HG03159 (cell line): ENCODE results near the gene SYT17.
A peak's percentile ranks its signal among the peaks of the same experiment; 100 is the strongest.

ENCODE experiments used
- ATAC-seq: cut with Tn5 transposase; IDR thresholded peaks from one replicate; pipeline ENCODE4 v1.9.1; 2021; ENCODE audit warnings: mild to moderate bottlenecking, moderate library complexity; ENCODE audit not compliant: unreplicated experiment

Gene SYT17, protein sequence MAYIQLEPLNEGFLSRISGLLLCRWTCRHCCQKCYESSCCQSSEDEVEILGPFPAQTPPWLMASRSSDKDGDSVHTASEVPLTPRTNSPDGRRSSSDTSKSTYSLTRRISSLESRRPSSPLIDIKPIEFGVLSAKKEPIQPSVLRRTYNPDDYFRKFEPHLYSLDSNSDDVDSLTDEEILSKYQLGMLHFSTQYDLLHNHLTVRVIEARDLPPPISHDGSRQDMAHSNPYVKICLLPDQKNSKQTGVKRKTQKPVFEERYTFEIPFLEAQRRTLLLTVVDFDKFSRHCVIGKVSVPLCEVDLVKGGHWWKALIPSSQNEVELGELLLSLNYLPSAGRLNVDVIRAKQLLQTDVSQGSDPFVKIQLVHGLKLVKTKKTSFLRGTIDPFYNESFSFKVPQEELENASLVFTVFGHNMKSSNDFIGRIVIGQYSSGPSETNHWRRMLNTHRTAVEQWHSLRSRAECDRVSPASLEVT

DNA sequence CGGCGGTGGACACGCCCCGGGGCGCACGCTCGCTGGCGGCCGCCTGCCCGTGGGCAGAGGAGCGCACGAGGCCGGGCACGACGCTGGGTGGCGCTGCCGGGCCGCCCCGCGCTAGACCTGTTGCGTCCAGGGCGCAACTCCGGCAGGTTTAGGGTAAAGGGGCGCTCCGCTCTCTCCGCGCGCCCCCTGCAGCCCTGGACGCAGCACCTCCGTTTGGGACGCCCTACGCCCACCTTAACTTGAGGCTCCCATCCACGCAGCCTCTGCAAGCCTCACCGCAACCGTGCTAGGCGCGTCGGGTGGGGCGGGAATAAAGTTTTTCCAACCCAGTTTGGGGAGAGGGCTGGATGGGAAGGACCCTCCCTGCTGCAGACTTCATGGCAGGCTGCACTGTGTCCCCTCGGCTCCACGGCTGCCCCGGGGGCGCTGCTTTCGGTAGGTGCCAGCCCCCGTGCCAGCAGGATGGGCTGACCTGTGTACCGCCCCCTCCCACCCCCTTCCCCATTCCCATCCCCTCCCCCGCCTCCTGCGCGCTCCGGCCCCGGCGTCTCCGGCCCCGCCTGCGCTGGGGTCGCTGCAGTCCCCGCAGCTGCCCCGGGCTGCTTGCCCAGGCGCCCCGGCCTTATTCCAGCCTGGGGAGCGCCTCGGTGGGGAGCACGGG lies at the start of gene SYT17:
SYT17 (plus strand) TSS at position 531 of the 661 bp plus-strand sequence. CDS start 407 bp downstream, outside the sequence.
- peak; percentile 72 for ATAC-seq

DNA sequence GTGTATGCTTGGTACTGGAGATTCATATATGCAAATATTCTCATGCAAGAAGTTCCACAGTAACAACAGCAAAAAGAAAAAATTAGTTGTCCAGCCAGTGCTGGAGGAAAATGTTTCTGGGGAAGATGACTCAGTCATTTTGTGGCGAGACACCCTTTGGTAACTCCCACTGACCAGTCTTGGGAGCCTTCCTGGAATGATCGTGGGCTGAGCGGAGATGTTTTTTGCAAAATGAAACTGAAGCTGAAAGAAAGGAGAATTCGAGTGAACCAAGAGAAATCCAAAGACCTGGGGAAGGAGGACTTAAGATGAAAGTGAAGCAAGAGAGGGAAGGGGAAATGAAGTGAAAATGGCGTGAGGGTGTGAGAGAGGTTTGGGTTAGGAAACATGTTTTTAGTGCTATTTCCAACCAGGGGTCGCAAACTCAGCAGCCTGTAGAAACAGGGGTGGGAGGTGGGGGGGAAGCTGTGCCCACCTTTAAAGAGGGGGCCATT lies 49.1 kb upstream of the SYT17 start:
- no peak for ATAC-seq

DNA sequence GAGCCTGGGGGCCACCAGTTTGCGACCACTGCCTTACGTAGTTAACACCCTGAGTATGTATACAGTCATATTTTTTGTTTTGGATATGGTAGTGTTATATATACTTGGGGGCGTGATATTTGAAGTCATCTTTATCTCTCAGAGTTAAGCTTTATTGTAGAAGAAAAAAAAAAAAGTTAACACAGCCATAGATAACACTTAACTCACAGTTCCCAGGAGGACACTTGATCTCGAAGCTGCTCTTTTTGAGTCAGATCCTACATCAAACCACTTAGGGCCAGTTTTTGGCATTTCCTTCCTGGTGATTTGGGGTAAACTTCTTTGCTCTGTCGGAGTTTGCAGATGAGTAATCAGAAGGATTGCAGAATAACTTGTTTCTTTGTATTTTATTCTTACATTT lies 48.5 kb upstream of the SYT17 start:
- no peak for ATAC-seq

DNA sequence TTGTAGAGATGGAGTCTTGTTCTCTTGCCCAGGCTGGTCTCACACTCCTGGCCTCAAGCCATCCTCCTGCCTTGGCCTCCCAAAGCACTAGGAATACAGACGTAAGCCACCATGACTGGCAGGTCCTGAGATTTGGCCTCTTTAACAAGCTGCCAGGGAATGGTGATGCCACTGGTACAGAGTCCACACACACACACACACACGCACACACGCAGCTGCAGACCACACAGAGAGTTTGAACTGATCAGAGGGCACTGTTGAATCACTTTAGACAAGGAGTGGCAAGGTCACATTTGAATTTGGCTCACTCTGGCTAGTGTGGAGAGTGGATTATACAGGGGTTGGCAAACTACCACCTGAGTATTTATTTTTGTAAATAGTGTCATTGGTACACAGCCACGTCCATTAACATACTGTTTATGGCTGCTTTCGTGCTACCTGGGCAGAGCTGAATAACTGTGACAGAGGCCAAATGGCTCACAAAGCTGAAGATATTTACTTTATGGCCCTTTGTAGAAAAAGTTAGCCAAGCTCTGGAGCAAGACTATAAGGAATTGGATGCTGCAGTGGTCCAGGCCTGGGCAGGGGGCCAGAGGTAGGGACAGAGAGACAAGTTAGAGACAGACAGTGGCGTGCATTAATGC lies 44.4 kb upstream of the SYT17 start:
- no peak for ATAC-seq

DNA sequence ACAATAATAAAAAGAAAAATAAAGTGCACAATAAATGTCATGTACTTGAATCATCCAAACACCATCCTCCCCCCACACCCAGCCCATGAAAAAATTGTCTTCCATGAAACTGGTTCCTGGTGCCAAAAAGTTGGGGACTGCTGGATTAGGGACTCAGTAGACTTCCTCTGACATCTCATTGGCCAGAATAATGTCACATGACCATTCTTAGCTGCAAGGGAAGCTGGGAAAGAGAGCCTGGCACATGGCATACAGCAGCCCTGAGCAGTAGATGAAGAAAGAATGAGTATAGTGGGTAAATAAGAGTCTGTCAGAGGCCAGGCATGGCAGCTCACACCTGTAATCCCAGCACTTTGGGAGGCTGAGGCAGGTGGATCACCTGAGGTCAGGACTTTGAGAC lies 41.7 kb upstream of the SYT17 start:
- no peak for ATAC-seq

DNA sequence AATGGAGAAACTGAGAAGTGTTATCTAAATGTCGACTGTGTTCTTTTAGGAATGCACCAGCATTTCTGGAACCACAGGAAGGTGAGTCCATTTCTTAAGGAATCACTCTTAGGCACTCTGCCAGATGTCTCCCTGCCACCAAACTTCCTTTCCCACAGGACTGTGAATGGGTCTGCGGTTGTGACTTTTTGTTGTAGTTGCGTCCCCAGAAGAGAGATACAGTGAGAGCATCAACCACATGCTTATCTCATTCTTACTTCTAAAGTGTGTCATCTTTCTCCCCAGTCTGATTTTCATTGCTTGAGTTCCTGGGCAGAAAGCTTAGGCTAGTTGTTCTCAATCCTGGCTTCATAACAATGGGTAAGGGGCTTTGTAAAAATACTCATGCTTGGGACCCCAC lies 40.8 kb upstream of the SYT17 start:
- ATAC-seq: peak; percentile 26

DNA sequence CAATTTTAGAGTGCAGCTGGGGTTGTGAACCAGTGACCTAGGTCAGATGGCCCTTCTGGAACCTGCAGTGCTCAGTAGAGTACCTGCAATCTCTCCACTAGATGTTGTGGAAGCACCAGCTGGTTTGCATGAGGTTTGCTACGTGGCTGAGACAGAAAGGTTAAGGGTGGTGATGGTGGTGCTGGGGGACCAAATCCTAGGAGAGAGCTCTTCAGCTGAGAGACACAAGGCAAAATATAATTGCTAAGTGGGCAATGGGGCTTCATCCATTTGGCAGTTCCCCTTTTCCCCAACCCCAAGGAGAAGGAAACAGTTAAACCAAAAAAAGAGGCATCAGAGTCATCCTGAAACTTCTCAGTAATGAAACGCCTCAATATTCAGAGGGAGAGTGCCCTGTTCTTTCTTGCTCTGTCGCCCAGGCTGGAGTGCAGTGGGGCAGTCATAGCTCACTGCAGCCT lies 40.3 kb upstream of the SYT17 start:
- peak; percentile 60 for ATAC-seq

DNA sequence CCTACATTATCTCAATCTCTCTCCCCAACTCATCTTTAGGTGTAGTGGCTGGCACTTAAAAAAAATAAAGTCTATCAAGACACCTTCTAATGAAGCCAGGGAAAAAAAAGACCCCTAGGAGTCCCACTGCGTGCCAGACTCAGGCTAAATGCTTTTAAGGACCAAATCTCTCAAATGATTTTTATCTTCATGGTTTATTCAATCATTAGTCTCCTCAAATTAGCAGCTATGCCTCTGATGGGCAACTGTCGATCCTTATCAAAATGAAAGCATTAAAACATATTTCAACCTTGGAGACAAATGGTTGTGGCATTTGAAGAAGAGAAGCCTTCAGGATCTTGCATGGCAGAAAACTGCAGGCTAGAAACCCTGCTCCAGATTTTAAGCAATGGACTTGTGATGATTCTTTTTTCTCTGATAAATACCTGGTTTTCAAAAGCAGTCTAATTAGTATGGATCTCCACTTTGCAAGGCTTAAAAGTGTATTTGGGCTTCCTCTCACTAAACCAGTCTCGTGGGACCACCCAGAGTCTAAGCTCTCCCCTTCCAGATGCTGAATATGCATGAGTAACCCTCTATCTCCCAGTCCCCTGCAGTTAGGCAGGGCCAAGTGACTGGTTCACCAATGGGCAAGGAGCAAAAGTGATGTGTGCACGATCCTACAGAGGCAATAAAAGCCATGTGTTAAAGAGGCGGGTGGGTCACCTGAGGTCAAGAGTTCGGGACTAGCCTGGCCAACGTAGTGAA lies 39.4 kb upstream of the SYT17 start:
- ATAC-seq: no peak

DNA sequence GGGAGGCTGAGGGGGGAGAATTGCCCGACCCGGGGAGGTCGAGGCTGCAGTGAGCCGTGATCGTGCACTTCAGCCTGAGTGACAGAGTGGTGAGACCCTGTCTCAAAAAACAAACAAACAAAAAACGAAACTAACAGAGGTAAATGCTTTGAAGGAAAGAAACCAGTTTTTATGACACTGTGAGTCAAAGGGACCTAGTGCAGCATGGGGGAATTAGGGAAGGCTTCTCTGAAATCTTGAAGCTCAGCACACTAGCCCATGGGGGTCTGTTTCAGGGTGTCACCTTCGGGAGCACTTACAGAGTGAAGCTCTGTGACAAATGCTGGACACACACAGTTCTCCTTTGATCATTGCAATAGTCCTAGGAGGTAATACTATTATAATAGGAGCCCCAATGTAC lies 37.7 kb upstream of the SYT17 start:
- ATAC-seq: no peak

DNA sequence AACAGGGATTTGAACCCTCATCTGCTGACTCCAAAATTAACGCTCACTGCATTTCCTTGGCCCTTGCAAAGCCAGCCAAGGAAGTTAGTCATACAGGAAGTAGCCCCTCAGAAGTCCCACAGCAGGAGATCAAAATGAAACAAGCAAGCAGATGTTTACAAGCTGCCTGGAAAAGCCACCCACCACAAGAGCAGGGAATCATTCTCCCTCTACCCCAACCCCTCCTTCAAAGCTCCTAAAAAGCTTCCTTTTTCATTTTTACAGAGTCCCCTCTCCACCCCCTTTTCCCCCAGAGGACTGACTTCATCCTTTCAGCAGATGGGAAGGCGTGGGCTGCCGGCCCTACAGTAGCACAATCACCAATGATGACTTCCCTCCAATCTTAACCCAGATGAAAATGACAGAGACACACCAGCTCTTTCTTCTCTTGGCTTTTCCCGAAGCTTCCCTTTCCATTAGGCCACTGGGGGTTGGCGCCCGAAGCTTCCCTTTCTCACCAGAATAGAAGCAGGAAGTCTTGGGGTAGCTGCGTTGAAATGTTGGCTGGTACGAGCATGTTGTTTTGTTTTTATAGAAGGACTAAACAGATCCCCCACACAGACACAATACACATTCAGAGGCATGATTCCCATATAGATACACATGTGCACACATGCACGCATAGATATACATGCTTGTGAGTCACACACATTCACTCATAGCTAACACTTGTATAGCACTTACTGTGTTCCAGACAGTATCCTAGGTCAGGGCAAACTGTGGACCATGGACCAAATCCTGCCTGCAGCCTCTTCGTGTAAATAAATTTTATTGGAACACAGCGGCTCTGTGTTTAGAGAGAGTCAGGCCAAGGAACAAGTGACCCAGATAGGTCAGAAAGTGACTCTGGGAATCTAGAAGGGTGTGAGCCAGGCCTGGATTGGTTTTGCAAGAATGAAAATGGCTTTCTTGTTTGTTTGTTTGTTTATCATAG lies 36.9 kb upstream of the SYT17 start:
- ATAC-seq: no peak

DNA sequence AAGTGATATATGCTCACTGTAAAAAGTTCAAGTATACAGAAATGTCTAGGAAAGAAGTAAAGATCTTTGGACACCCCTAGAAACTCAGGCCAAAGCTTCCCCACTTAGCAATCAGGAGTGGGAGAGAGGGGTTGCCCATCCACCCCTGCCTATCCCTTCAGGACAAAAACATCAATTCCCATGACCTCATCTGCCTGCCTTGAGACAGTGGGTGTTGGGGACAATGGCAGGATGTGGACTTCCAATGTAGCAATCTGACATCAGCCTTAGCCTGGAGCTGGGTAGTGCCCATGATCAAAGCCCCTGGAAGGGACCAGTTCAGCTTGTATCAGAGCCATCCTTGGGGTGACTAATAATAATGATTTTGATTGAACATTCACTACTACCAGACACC lies 36.2 kb upstream of the SYT17 start:
- ATAC-seq: no peak

DNA sequence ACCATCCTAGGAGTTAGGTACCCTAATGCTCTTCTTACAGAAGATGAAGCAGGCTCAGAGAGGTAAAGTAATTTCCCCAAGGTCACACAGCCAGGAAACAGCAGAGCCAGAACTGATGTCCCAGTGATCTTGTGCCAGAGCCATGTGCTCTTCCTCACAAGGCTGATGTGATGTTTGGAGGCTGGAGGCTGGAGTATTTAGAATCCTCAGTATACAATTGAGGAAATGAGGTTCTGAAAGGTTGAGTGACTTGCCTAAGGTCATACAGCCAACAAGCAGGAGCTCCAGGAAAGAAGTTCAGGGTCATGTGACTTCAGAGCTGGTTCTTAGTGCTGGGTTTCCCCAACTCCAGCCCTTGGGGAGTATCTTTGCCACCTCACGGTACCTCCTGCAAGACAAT lies 35.8 kb upstream of the SYT17 start:
- no peak for ATAC-seq

DNA sequence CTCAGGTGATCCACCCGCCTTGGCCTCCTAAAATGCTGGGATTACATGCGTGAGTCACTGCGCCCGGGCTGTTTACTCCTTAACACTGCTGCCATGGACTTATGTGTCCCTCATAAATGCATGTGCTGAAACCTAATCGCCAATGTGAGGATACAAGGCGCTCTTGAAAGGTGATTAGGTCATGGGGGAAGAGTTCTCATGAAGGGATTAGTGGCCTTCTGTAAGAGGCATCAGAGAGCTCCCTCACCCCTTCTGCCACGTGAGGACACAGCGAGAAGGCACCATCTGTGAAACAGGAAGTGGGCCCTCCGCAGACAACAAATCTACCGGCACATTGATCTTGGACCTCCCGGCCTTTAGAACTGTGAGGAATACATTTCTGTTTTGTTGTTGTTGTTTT lies 35.1 kb upstream of the SYT17 start:
- no peak for ATAC-seq

DNA sequence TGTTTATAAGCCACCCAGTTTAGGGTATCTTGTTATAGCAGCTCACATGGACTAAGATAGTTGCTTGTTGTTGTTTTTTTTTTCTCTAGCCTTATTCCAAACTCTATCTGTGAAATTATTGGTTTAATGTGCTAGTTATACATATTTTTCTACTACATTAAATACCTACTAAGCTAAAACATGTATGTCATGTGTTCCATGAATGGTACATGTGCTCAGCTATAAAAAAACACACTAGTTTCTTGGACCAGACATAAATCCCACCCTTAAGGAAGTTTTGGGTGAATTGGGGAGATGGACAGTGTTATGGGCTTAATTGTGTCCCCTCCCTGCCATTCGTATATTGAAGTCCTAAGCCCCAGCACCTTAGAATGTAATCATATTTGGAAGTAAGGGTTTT lies 34.4 kb upstream of the SYT17 start:
- no peak for ATAC-seq

DNA sequence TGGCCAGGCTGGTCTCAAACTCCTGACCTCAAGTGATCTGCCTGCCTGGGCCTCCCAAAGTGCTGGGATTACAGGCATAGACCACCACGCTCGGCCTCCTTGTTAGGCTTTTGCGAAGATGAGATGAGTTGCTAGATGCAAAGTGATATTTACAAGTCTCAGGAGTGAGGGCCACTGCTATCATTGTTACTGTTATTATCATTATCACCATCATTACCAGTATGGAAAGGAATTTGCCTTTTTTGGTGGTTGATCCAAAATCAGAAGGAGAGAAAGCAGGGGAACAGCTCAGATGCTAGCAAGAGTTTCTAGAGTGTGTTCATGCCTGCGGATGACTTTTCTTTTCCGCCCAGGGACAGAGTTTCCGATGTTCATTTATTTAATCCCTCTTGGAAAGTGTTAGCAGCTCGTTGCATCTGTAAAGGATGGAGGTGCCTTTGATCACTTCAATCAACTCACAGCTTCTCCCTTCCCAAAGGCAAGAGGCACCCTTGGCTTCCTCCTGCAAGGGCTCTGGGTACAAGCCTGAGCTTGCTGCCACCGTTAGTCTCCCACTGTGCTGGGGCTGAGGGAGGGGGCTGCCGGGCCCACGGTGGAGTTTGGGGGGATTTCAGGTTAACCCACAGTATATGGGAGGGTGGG lies 32.7 kb upstream of the SYT17 start:
- no peak for ATAC-seq

DNA sequence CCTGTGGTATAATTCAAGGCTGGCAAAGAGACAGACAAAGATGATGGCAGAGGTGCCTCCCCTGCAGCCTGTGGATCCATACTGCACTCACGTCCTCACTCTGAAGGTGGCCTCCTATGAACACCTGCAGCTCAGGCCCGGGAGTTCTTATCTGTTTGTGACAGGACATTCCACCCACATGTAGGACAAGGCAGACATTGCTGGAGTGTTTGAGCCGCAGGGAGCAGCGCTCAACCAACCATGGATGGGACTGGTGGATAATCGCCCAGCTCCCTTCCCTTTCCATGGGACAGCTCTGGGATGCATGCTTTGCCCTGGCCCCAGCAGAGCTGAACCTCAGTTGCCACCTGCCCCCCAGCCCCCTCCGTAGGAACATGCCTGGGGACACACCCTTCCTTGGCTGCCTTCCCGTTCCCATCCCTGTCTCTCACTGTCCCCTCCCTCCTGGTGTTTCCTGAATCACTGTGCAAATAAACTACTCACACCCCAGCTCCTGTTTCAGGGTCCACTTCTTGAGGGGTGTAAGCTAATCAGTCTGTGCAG lies 32.1 kb upstream of the SYT17 start:
- ATAC-seq: no peak

DNA sequence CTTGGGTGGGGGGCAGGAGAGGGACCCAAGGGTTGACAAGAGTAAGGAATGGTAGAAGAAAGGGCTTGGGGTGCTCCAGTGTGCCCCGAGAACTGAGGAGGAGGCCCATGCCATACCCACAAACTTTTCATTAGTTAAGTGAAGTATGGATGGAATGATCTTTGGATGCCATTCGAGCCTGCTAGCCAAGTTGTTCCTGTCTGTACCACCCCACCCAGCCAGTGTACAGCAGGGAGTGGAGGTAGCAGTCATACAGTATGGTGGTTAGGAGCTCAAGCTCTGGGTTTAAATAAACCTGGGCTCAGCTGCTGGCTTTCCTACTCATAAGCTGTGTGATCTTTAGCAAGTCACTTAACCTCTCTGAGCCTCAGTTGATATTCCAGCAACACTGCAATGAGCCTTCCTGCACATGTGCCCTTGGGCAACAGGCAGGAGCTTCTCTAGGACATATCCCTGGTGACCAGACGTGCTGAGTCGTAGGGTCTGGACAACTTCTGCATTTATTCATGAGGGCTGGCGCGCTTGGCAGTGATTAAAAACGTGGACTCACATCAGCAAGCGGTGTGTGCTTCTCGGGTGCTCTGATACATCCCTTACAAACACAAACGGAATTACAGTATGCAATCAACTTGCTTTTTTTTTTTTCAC lies 31.4 kb upstream of the SYT17 start:
- no peak for ATAC-seq
